Fibroblast of lung (primary cell): ENCODE results near the gene MAPKAP1. TPM values are rescaled to one million over a fixed set of nuclear protein-coding genes. Genes with fewer than 3 reads are reported as not detected.

Experiments
- DNase-seq, 2 donors: peaks; one replicate each; pipeline versions ENCODE4 v3.0.0 to v3.0.0-alpha.2; 2010; ENCODE audit warnings: low read depth in 2 of 2
- H2AFZ ChIP-seq: 2 replicates; pipeline ENCODE4 v1.5.1; 2012; ENCODE audit warnings: low read length, control low read depth, inconsistent platforms
- H3K27ac ChIP-seq: 2 replicates; pipeline ENCODE4 v1.5.1; 2011; ENCODE audit warnings: low read length, control low read depth; ENCODE audit not compliant: insufficient read depth
- H3K27me3 ChIP-seq: 2 replicates; pipeline ENCODE4 v1.5.1; 2011; ENCODE audit warnings: mild to moderate bottlenecking, low read length; ENCODE audit not compliant: control insufficient read depth, insufficient read depth
- H3K36me3 ChIP-seq: 2 replicates; pipeline ENCODE4 v1.5.1; 2011; ENCODE audit warnings: low read length; ENCODE audit not compliant: control insufficient read depth, insufficient read depth
- H3K4me1 ChIP-seq: 2 replicates; pipeline ENCODE4 v1.5.1; 2011; ENCODE audit warnings: low read length; ENCODE audit not compliant: control insufficient read depth, insufficient read depth; ENCODE audit errors: extremely low read depth
- H3K4me2 ChIP-seq: 2 replicates; pipeline ENCODE4 v1.5.1; 2011; ENCODE audit warnings: low read length, control low read depth; ENCODE audit not compliant: insufficient read depth; ENCODE audit errors: extremely low read depth
- H3K4me3 ChIP-seq, 4 experiments: fragments of 200-600 bp in 1 of 4; sonication (generic) in 1 of 4; replicated peaks in 1 of 4; 2 replicates each; pipeline ENCODE4 v1.5.1; 2011 to 2016; ENCODE audit warnings: low read length in 4 of 4, low read depth in 3 of 4, mild to moderate bottlenecking in 3 of 4, control low read depth in 2 of 4, inconsistent platforms in 1 of 4, mixed read lengths in 1 of 4; ENCODE audit not compliant: insufficient read depth in 1 of 4; ENCODE audit errors: control extremely low read depth in 1 of 4
- H3K79me2 ChIP-seq: 2 replicates; pipeline ENCODE4 v1.5.1; 2012; ENCODE audit warnings: mild to moderate bottlenecking, low read length, inconsistent platforms; ENCODE audit not compliant: control insufficient read depth, insufficient read depth
- H3K9ac ChIP-seq: 2 replicates; pipeline ENCODE4 v1.5.1; 2011; ENCODE audit warnings: mild to moderate bottlenecking, low read length, control low read depth; ENCODE audit not compliant: insufficient read depth
- H3K9me3 ChIP-seq: 2 replicates; pipeline ENCODE4 v1.5.1; 2012; ENCODE audit warnings: low read depth, low read length; ENCODE audit not compliant: control insufficient read depth, insufficient read depth
- H4K20me1 ChIP-seq: 2 replicates; pipeline ENCODE4 v1.5.1; 2011; ENCODE audit warnings: low read length; ENCODE audit not compliant: control insufficient read depth, insufficient read depth; ENCODE audit errors: extremely low read depth
- EZH2 ChIP-seq: IDR thresholded peaks from 2 replicates; pipeline ENCODE4 v1.5.1; 2012; ENCODE audit warnings: low read length, control low read depth, mild to moderate bottlenecking; ENCODE audit errors: missing control alignments
- polyA plus RNA-seq, 2 donors: library from polyadenylated mRNA; depleted of rRNA in 1 of 2; stranded (reverse) in 1 of 2; unstranded in 1 of 2; fragments of >200 nt; gene quantifications; 2 replicates each; pipeline ENCODE4 v1.2.1, GENCODE V29; 2011 to 2012; ENCODE audit warnings: missing spikeins in 1 of 2
- total RNA-seq: library from RNA; depleted of rRNA; stranded (reverse); fragments of >200 nt; gene quantifications from 2 replicates; pipeline ENCODE4 v1.2.1, GENCODE V29; 2014
- TF ChIP-seq, protein P1 (sequence below), 2 donors: IDR thresholded peaks in 1 of 2; conservative IDR thresholded peaks in 1 of 2; 1 replicate in 1 of 2; 2 replicates in 1 of 2; pipeline ENCODE4 v1.5.1; 2011 to 2012; ENCODE audit warnings: low read length in 2 of 2, control low read depth in 1 of 2, inconsistent platforms in 1 of 2, low read depth in 1 of 2, mild to moderate bottlenecking in 1 of 2

The MAPKAP1 gene
- total and polyA plus RNA-seq, 2 donors (not counting 1 experiment from before 2014, with no cell fraction given), result 63.7 to 127 TPM

- no peaks in the 10 kb centered on the region for H4K20me1 ChIP-seq
- no peak overlapping the region for H3K9ac ChIP-seq
- no peak overlapping the region for H2AFZ ChIP-seq
- peak; percentile 23 to 31 for DNase-seq
- no peaks in the 10 kb centered on the region for H3K4me1 ChIP-seq
- no peaks in the 10 kb centered on the region for H3K79me2 ChIP-seq
- no peak for TF ChIP-seq EZH2
- TF ChIP-seq, protein P1, sequence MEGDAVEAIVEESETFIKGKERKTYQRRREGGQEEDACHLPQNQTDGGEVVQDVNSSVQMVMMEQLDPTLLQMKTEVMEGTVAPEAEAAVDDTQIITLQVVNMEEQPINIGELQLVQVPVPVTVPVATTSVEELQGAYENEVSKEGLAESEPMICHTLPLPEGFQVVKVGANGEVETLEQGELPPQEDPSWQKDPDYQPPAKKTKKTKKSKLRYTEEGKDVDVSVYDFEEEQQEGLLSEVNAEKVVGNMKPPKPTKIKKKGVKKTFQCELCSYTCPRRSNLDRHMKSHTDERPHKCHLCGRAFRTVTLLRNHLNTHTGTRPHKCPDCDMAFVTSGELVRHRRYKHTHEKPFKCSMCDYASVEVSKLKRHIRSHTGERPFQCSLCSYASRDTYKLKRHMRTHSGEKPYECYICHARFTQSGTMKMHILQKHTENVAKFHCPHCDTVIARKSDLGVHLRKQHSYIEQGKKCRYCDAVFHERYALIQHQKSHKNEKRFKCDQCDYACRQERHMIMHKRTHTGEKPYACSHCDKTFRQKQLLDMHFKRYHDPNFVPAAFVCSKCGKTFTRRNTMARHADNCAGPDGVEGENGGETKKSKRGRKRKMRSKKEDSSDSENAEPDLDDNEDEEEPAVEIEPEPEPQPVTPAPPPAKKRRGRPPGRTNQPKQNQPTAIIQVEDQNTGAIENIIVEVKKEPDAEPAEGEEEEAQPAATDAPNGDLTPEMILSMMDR (conservative IDR thresholded peaks at IDR 0.05 in 1 of 2, IDR thresholded peaks at IDR 0.05 in 1 of 2; ENCODE audit: low read depth in 1 of 2, low read length in 2 of 2), result no peak
- no peaks in the 10 kb centered on the region for H3K36me3 ChIP-seq
- H3K9me3 ChIP-seq, result no peaks in the 10 kb centered on the region
- no peak overlapping the region for H3K4me3 ChIP-seq
- no peak overlapping the region for H3K27ac ChIP-seq
- no peak overlapping the region for H3K4me2 ChIP-seq
- no peaks in the 10 kb centered on the region for H3K27me3 ChIP-seq
Observed at GRCh38 chr9:125391704-125392103, 315.3 kb downstream of the MAPKAP1 start.

GRCh38 chr9:125388978-125389377, 318.0 kb downstream of the MAPKAP1 start:
- Histone ChIP-seq H3K9ac (no peak overlapping the region), H3K36me3 (no peaks in the 10 kb centered on the region), H3K27me3 (no peaks in the 10 kb centered on the region), H2AFZ (no peak overlapping the region), H3K27ac (no peak overlapping the region), H3K4me3 (no peak overlapping the region), H3K9me3 (no peaks in the 10 kb centered on the region), H3K4me2 (no peak overlapping the region), H3K79me2 (no peaks in the 10 kb centered on the region), H3K4me1 (no peaks in the 10 kb centered on the region), H4K20me1 (no peaks in the 10 kb centered on the region)
- TF ChIP-seq, protein P1 (conservative IDR thresholded peaks at IDR 0.05 in 1 of 2, IDR thresholded peaks at IDR 0.05 in 1 of 2; ENCODE audit: low read depth in 1 of 2, low read length in 2 of 2), result no peak
- TF ChIP-seq EZH2, result no peak
- DNase-seq, result no peak

DNA sequence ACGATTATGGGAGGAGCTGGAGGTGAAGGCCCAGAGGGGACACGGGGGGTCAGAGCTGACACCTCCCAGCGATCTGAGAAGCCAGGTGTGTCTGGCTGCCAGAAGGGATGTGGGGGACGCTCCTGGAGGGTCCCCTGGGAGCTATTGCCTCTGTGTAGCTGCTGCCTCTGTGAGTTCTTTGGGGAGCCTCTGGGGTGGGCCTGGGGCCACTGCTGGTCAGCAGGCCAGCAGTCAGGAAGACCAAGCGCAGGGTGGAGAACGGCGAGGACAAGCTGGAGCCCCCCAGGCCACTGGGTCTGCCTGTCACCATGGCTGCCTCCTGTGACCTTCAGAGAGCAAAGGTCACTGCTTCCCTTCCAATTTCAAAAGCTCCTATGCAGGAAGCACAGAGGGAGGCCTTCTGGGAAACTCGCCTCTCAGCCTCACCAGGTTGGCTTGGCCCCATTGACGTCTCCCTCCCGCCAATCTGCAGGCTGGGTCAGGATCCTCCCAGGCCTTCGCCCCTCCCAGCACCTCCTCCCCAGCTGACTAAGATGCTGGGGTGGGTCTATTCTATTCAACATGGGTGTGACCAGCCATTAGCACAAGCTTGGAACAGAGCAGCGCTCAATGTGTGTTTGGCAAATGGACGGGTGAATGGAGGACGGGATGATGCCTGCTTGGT, 319.0 kb downstream of the MAPKAP1 start:
- Histone ChIP-seq H3K9ac (no peak overlapping the region), H3K9me3 (no peaks in the 10 kb centered on the region), H3K4me3 (no peak overlapping the region), H3K27me3 (no peaks in the 10 kb centered on the region), H3K4me1 (no peaks in the 10 kb centered on the region), H3K27ac (no peak overlapping the region), H4K20me1 (no peaks in the 10 kb centered on the region), H2AFZ (no peak overlapping the region), H3K36me3 (no peaks in the 10 kb centered on the region), H3K79me2 (no peaks in the 10 kb centered on the region), H3K4me2 (no peak overlapping the region)
- no peak for DNase-seq
- TF ChIP-seq, protein P1 (conservative IDR thresholded peaks at IDR 0.05 in 1 of 2, IDR thresholded peaks at IDR 0.05 in 1 of 2; ENCODE audit: low read depth in 1 of 2, low read length in 2 of 2), result no peak
- no peak for TF ChIP-seq EZH2

Other genes starting within 250 kb of the MAPKAP1 start
- gene PBX3, start 40.2 kb upstream of the MAPKAP1 start, total RNA-seq, result 22.1 and 35.8 TPM in 2 replicates
- gene PBX3, start 40.2 kb upstream of the MAPKAP1 start, polyA plus RNA-seq, result 49.0 and 51.8 TPM in 2 replicates